ENCODE measurements around the gene RAD51B. TPM values are rescaled to one million over a fixed set of nuclear protein-coding genes. Genes with fewer than 3 reads are reported as not detected.

RAD51B gene
- polyA plus RNA-seq, 1 experiment = 6.6 TPM

DNA sequence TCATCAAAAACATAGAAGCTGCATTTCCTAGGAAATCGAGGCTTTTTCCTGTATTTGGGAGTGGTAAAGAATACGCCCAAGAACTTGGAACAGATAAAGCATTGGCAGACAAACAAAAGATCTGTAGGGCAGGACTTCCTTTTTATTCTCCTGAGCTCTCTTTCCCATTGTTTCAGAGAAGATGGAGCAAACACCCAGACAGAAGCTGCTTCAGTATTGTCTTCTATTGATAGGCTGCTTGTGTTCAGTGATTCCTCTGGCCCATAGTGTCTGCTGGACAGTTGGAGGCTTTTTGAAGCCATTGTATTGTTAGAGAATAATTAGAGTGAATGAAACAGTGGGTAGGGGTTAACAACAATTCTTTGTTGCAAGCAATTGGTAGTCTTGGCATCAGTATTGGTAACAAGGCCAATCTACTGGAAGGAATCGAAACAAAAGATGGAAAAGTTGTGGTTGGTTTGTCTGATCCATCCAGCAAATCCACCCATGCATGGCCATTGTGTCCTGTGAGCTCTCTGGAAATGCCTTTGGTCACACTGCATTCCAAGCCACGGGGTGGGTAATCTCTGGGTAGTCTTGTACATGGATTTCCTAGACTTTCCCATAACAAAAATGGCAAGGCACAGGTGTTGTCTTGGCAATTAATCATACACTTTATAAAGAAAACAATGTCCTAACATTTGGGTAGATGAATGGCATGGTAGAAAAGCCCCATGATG is 424.8 kb downstream of the RAD51B start:
- no peak for DNase-seq (ENCODE audit: low read depth, low spot score)
- ChIA-PET CTCF (interaction anchor here (6.1 kb wide), 1 partner anchor 300 kb away, joined by 31 read pairs; no protein-coding TSS in a partner anchor), POLR2A (no interaction called here)
- TF ChIP-seq, protein P1, sequence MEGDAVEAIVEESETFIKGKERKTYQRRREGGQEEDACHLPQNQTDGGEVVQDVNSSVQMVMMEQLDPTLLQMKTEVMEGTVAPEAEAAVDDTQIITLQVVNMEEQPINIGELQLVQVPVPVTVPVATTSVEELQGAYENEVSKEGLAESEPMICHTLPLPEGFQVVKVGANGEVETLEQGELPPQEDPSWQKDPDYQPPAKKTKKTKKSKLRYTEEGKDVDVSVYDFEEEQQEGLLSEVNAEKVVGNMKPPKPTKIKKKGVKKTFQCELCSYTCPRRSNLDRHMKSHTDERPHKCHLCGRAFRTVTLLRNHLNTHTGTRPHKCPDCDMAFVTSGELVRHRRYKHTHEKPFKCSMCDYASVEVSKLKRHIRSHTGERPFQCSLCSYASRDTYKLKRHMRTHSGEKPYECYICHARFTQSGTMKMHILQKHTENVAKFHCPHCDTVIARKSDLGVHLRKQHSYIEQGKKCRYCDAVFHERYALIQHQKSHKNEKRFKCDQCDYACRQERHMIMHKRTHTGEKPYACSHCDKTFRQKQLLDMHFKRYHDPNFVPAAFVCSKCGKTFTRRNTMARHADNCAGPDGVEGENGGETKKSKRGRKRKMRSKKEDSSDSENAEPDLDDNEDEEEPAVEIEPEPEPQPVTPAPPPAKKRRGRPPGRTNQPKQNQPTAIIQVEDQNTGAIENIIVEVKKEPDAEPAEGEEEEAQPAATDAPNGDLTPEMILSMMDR (IDR thresholded peaks at IDR 0.05; ENCODE audit: low read depth, low read length) = no peak
- H3K9me3 ChIP-seq (ENCODE audit: control insufficient read depth, insufficient read depth, low read length) = no peaks in the 10 kb centered on the region
- no peak overlapping the region for H3K27ac ChIP-seq (ENCODE audit: low read depth, low read length)
- H3K27me3 ChIP-seq (ENCODE audit: control insufficient read depth, insufficient read depth, low read length) = no peaks in the 10 kb centered on the region
- H3K4me3 ChIP-seq (ENCODE audit: low read depth, low read length) = no peak overlapping the region

DNA sequence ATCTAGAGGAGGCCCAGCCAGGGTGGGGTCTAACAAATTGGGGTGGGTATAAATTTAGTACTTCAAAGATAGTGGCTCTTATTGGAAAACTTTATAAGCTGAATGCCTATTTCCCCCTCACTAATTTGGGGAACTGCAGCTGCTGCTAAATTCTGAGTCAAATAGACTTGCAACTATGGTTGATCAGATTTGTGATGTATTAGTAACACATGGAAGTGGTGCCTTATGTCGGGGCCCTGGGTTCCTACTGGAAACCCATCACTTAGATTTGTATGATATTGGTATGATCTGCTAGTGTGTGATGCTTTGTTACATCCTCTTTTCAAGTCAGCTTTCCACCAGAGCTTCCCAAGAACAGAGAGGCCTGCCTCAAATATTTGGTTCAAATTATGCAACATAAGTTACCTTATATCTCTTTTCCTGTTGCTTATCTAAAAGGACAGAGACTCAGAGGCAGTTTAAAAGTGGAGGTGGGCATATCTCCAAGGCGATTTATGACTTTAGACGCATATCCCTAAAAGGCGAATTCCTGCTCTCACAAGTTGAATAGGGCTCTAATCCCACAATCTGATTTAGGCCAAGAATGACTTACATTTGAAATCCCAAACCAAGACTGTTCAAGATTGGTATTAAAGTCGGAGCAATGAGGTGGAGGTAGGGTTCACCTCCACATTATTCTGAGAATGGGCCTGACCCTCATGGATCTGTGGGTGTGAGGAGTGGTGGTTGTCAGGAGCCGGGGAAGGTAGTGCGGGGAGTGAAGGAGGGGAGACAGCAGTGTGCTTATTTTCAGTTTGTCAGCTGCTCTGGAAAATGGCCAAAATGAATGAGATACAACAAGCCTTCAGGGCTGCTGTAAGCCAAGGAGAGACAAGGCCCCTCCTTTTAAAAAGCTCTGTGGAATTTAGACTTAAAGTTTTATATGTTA is 425.8 kb downstream of the RAD51B start:
- ChIA-PET CTCF (interaction anchor here (2.6 to 6.1 kb wide), 2 partner anchors 301 to 311 kb away, joined by 11 to 31 read pairs; no protein-coding TSS in a partner anchor), POLR2A (interaction anchor here (1.8 kb wide), 1 partner anchor 548 kb away, joined by 8 read pairs; the partner anchor contains the start of gene ZFP36L1)
- no peak overlapping the region for H3K27ac ChIP-seq (ENCODE audit: low read depth, low read length)
- H3K4me3 ChIP-seq (ENCODE audit: low read depth, low read length) = no peak overlapping the region
- TF ChIP-seq, protein P1 (IDR thresholded peaks at IDR 0.05; ENCODE audit: low read depth, low read length) = no peak
- H3K9me3 ChIP-seq (ENCODE audit: control insufficient read depth, insufficient read depth, low read length) = no peaks in the 10 kb centered on the region
- no peak for DNase-seq (ENCODE audit: low read depth, low spot score)
- no peaks in the 10 kb centered on the region for H3K27me3 ChIP-seq (ENCODE audit: control insufficient read depth, insufficient read depth, low read length)

DNA sequence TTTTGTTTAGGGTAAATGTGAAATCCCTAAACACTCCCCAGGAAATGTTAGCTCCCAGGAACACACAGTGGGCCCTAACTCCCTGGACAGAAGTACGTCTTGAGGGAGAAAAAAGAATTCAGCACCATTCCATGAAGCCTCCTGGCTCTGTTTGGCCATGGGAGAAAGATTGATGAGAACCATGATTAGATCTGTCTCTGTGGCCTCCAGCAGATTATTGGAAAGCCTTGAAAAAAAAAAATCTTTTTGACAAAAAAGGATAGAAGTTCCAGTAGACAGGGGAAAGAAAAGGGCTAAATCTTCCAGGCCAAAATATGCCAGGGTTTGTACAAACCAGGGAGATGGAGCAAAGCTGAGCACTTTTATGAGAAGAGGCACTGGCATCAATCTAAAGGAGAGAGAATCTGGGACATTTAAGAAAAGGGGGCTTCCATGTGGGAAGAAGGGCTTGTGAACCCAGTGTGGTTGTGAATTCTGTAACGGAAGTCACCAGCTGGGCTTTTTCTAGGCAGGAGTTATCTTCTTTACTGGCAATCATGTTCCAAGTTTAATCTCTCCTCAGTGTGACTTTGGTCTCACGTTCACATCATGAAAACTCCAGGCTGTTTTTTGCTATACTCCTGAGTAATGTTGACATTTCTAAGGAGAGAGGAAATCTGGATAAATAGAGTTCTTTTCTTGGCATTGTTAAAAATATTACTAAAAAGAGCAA is 426.7 kb downstream of the RAD51B start:
- POLR2A ChIA-PET = interaction anchor here (1.8 kb wide), 1 partner anchor 547 kb away, joined by 8 read pairs; the partner anchor contains the start of gene ZFP36L1
- DNase-seq (ENCODE audit: low read depth, low spot score) = no peak
- Histone ChIP-seq H3K4me3 (ENCODE audit: low read depth, low read length) (no peak overlapping the region), H3K27ac (ENCODE audit: low read depth, low read length) (peak overlapping the region; percentile 53), H3K27me3 (ENCODE audit: control insufficient read depth, insufficient read depth, low read length) (no peaks in the 10 kb centered on the region), H3K9me3 (ENCODE audit: control insufficient read depth, insufficient read depth, low read length) (no peaks in the 10 kb centered on the region)
- TF ChIP-seq, protein P1 (IDR thresholded peaks at IDR 0.05; ENCODE audit: low read depth, low read length) = no peak
- CTCF ChIA-PET = interaction anchor here (2.6 to 6.1 kb wide), 2 partner anchors 302 to 312 kb away, joined by 11 to 31 read pairs; no protein-coding TSS in a partner anchor

DNA sequence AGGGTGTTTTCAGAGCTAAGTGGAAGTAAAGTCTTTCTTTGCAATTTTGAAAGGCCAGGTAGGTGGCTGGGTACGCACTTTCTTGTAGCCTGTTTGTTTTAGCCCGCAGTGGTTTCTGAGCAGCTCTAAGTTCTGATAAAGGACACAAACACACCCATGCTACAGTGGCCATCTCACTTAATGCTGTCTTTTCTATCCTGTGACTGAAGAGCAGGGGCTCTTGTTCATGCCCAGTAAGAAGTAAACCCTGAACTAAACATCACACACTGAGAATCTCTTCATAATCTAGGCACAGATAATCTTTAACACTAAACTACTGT is 427.2 kb downstream of the RAD51B start:
- Histone ChIP-seq H3K9me3 (ENCODE audit: control insufficient read depth, insufficient read depth, low read length) (no peaks in the 10 kb centered on the region), H3K27ac (ENCODE audit: low read depth, low read length) (no peak overlapping the region), H3K4me3 (ENCODE audit: low read depth, low read length) (no peak overlapping the region), H3K27me3 (ENCODE audit: control insufficient read depth, insufficient read depth, low read length) (no peaks in the 10 kb centered on the region)
- POLR2A ChIA-PET = interaction anchor here (1.8 kb wide), 1 partner anchor 546 kb away, joined by 8 read pairs; the partner anchor contains the start of gene ZFP36L1
- CTCF ChIA-PET = interaction anchor here (2.6 to 6.1 kb wide), 3 partner anchors 302 to 570 kb away, joined by 11 to 31 read pairs (median 28); no protein-coding TSS in a partner anchor
- TF ChIP-seq, protein P1 (IDR thresholded peaks at IDR 0.05; ENCODE audit: low read depth, low read length) = no peak
- no peak for DNase-seq (ENCODE audit: low read depth, low spot score)

All from AG04450 (cell line).